GM12892 (cell line): Measurements from ENCODE around the gene SPATA46.

ENCODE experiments used
- POLR2A ChIP-seq: IDR thresholded peaks from 2 replicates; pipeline ENCODE4 v1.6.1; 2011; ENCODE audit warnings: low read depth, low read length, control low read depth
- POLR2AphosphoS5 ChIP-seq: IDR thresholded peaks from 2 replicates; pipeline ENCODE4 v1.6.1; 2011; ENCODE audit warnings: low read depth, low read length, control low read depth
- TAF1 ChIP-seq: IDR thresholded peaks from 2 replicates; pipeline ENCODE4 v1.6.1; 2011; ENCODE audit warnings: low read depth, mild to moderate bottlenecking, control low read depth, low read length, borderline replicate concordance

DNA sequence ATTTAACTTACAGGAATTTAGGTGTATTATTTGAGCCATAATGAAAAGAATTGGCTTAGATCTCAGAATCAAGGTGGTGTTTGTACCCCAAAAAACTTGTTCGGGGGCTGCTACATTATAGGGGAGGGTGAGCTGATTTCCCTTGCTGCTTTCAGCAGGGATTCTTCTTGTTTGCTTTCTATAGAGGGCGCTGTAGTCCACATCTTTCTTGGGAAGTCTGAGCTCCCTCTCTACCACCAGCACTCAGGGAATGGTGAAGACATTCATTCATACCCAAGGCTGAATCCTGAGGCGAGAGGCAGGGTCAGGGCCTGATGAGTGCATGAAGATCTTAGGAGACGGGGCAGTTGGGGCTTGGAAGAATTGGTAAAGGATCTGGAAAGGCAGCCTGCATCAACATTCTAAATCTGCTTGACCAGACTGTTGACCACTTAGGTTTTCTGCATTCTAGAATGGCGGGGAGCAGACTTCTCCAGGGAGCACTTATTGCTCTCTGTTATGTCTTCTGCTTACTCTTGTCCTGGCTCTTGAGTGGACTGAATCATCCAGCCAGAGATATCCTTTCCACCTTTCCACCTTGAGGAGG lies 18.9 kb downstream of the SPATA46 start:
- TF ChIP-seq POLR2A (no peak), POLR2AphosphoS5 (no peak), TAF1 (no peak)
